GM23248 (cell line): Measurements from ENCODE around the gene TADA2A.

Experiments
- EZH2 ChIP-seq: fragments of 200-600 bp; sonication (generic); IDR thresholded peaks from 2 replicates; pipeline ENCODE4 v1.6.1; 2018; ENCODE audit warnings: antibody characterized with exemption, mild to moderate bottlenecking; ENCODE audit not compliant: insufficient read depth, poor library complexity, severe bottlenecking
- EZH2phosphoT487 ChIP-seq: fragments of 200-600 bp; sonication (generic); IDR thresholded peaks from 2 replicates; pipeline ENCODE4 v1.6.1; 2018; ENCODE audit warnings: antibody characterized with exemption, moderate library complexity, mild to moderate bottlenecking, low read depth; ENCODE audit not compliant: insufficient read depth

DNA sequence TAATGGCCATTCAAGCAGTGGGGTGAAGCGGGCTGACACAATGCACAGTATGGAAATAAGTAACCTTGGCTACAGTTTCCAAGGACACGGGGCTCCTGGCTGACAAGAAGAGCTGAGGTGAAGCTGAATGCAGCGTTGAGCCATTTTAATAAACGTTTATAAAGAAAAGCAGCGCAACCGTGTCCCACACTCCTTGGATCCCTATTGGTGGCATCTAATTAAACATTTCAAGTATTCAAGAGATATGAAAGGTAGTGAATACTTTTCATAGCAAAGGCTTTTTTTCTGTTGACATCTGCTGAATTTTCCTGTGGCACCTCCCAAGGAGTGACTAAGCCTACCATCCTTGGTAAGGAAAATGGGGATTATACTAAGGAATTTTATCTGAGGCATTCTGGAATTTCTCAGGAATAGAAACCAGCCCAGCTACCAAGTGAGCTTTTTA, 109.5 kb downstream of the TADA2A start:
- TF ChIP-seq EZH2phosphoT487 (no peak), EZH2 (no peak)
